ENCODE results near the gene TRPV6.

Gene TRPV6

DNA sequence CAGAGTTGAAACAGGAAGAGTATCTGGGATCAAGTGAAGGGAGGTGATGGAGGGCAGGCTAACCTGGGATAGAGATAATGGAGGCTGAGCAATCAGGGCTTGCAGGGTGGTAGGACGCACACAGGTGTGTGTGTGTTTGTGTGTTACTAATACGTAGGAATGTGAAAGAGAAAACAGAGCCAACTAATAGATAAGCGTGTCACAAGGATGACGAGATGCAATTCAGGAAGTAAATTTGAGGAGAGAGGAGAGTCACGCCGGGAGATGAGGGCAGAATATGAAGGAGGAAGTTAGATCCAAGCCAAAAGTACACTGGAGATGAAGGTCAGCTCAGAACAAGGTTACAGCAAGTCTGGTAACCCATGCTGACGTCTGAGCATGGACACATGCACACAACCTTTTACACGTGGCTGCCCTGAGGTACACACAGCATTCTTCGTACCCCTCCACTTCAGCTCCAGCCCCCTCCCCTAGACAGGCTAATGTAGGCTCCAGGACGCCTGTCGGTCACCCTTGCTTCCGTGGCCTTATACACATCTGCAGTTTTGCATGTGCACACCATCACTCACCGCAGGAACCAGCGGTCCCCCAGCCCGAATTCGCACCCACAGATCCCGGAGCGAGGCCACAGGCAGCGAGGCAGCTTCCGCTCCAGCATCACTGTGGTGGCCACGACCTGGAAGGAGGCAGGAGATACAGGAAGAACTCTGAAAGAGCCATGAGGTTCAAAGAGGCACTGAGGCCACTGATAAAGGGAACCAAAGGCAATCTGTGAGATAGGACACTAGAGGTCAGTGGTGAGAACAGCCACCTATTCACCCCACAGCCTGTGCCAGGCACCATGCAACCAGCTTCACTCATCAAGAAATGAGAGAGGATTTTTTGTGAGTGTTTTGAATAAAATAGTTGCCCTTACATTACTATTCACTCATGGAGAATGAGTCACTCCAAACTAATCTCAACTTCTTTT is 23.7 kb upstream of the TRPV6 start:
- no peak for DNase-seq (ENCODE audit: low read depth)

DNA sequence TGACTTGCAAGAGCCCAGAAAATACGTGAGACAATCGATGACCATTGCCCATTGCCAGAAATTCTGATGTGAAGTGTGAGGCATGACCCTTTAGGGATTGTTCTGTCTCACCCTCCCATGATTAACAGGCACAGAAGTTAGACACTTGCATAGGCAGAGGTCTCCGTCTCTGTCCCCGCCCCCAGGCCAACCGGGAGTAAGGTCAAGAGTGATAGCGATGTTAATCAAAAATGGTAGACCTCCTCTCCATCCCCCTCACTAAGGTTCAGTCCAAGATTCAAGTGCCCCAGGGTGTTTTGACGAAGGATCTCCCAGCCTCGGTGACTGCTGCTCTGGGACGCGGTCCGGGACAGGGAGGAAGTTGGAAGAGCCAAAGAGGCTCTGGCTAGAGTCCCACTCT is 22.7 kb upstream of the TRPV6 start:
- no peak for DNase-seq (ENCODE audit: low read depth)
- no peak overlapping the region for H3K4me3 ChIP-seq (ENCODE audit: low read length)
- TF ChIP-seq, protein P1, sequence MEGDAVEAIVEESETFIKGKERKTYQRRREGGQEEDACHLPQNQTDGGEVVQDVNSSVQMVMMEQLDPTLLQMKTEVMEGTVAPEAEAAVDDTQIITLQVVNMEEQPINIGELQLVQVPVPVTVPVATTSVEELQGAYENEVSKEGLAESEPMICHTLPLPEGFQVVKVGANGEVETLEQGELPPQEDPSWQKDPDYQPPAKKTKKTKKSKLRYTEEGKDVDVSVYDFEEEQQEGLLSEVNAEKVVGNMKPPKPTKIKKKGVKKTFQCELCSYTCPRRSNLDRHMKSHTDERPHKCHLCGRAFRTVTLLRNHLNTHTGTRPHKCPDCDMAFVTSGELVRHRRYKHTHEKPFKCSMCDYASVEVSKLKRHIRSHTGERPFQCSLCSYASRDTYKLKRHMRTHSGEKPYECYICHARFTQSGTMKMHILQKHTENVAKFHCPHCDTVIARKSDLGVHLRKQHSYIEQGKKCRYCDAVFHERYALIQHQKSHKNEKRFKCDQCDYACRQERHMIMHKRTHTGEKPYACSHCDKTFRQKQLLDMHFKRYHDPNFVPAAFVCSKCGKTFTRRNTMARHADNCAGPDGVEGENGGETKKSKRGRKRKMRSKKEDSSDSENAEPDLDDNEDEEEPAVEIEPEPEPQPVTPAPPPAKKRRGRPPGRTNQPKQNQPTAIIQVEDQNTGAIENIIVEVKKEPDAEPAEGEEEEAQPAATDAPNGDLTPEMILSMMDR (IDR thresholded peaks at IDR 0.05; ENCODE audit: insufficient read depth, low read depth, low read length, missing control alignments) = no peak

More for the DNA sequence above, 23.7 kb upstream of the TRPV6 start:
- TF ChIP-seq, protein P1 (IDR thresholded peaks at IDR 0.05; ENCODE audit: insufficient read depth, low read depth, low read length, missing control alignments) = peak; percentile 9
- H3K4me3 ChIP-seq (ENCODE audit: low read length) = no peak overlapping the region

DNA sequence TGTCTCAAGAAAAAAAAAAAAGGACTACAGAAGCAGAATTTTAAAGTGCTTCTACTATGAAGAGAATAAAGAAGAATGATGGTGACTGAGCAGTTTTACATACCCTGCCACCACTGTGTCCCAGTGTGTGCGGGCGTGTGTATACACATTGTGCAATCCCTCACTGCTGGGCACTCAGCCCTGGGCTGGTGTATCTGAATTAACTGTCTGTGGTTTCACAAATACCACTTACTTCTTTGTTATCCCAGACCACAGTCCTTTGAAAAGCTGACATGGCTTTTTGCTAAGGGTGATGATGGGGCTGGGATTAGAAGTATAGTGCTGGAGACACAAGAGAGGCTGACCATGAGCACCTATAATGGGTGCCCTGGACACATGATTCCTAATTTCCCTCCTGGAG is 21.1 kb upstream of the TRPV6 start:
- TF ChIP-seq, protein P1 (IDR thresholded peaks at IDR 0.05; ENCODE audit: insufficient read depth, low read depth, low read length, missing control alignments) = no peak
- no peak overlapping the region for H3K4me3 ChIP-seq (ENCODE audit: low read length)
- DNase-seq (ENCODE audit: low read depth) = no peak

DNA sequence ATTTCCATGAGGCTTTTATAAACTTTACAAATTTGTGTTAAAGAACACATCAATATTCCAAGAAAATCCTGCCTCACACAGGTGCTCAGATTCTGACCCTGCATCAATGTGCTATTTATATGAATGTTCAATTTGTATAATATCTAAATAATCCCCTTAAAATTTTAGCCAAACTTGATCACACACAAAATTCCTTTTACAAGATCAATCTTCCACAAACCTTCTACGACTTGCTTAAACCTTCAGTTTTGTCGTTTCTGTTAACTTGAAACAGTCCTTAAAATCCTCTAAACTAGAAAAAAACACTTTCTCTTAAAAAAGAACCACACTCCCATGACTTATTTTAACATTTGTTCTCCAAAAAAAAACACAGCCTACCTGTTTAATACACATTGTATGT is 20.2 kb upstream of the TRPV6 start:
- TF ChIP-seq, protein P1 (IDR thresholded peaks at IDR 0.05; ENCODE audit: insufficient read depth, low read depth, low read length, missing control alignments) = no peak
- DNase-seq (ENCODE audit: low read depth) = no peak
- H3K4me3 ChIP-seq (ENCODE audit: low read length) = no peak overlapping the region

DNA sequence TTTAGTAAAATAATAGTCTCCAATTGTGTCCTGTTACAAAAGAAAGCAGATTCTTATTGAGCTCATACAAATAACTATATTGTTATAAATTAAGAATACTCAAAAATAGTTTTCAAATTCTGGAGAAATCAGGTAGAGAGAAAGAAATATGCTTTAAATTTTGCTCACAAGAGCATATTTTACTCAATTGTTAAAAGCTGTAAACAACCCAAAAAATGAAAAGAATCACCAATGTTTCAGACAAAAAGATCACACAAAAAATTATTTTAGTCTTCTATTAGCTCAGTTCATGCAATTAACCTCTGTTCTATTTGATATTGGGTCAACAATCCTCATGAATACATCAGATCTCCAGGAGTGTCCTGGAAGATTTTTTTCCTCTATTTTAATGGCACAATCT is 18.6 kb upstream of the TRPV6 start:
- TF ChIP-seq, protein P1 (IDR thresholded peaks at IDR 0.05; ENCODE audit: insufficient read depth, low read depth, low read length, missing control alignments) = no peak
- no peak for DNase-seq (ENCODE audit: low read depth)
- H3K4me3 ChIP-seq (ENCODE audit: low read length) = no peak overlapping the region

DNA sequence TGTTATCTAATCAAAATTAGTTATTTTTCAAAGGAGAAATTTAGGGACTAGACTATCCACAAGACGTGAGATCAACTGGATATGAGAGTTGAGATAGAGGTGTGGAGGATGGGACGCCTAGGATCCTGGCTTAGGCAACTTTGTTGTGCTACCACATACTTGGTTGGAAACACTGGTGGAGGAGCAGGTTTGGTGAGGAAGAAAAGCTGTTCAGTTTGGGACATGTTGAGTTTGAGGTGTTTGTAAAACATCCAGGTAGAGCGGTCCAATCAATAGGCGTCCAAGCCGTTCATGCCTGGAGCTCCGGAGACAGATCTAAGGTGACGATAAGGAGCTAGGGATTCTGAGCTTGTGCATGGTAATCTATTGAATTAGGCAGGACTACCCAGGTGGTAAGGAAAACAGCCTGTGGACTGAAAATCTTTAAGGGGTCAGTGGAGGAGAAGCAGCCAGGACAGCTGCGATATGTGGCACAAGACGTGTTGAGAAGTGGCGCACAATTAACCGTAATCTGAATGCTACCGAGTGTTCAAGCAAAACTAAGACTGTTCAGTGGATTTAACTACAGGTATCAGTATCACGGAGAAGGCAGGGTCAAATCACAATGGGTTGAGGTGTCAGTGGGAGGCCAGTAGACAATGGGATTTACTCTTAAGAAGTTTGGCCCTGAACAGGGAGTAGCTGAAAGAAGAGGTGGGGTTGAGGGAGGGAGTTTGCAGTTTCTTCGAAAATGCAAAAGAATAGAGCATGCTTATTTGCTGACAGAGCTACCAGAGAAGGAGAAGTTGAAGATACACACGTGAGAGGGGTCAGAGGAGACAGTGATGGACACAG is 16.1 kb upstream of the TRPV6 start:
- DNase-seq (ENCODE audit: low read depth) = peak; percentile 0
- TF ChIP-seq, protein P1 (IDR thresholded peaks at IDR 0.05; ENCODE audit: insufficient read depth, low read depth, low read length, missing control alignments) = no peak
- no peak overlapping the region for H3K4me3 ChIP-seq (ENCODE audit: low read length)
